CD14-positive monocyte (primary cell): ENCODE results near the gene CYTH4. TPM values are rescaled to one million over a fixed set of nuclear protein-coding genes. Genes with fewer than 3 reads are reported as not detected.

ENCODE experiments used
- DNase-seq, 3 donors: peaks; one replicate each; pipeline ENCODE4 v3.0.0-alpha.2; 2011 to 2022
- H2AFZ ChIP-seq: 2 replicates; pipeline ENCODE4 v1.6.0; 2012; ENCODE audit warnings: mild to moderate bottlenecking, low read depth, low read length, inconsistent platforms; ENCODE audit not compliant: insufficient read depth, poor library complexity, severe bottlenecking
- H3K27ac ChIP-seq, 2 donors: 1 replicate in 1 of 2; 2 replicates in 1 of 2; pipeline ENCODE4 v1.5.1; 2012 to 2013; ENCODE audit warnings: low read length in 2 of 2, control low read depth in 1 of 2, inconsistent platforms in 1 of 2, low read depth in 1 of 2, mild to moderate bottlenecking in 1 of 2
- H3K27me3 ChIP-seq, 2 donors: one replicate each; pipeline versions ENCODE4 v1.6.0 to v1.6.1; 2011 to 2013; ENCODE audit warnings: low read length in 2 of 2; ENCODE audit not compliant: control insufficient read depth in 2 of 2, insufficient read depth in 2 of 2
- H3K36me3 ChIP-seq, 2 donors: replicated peaks in 1 of 2; 1 replicate in 1 of 2; 2 replicates in 1 of 2; pipeline versions ENCODE4 v1.5.1 to v1.6.1; 2012 to 2013; ENCODE audit warnings: low read length in 2 of 2, control low read depth in 1 of 2, inconsistent platforms in 1 of 2, mild to moderate bottlenecking in 1 of 2; ENCODE audit not compliant: insufficient read depth in 2 of 2, control insufficient read depth in 1 of 2
- H3K4me1 ChIP-seq, 2 donors: 1 replicate in 1 of 2; 2 replicates in 1 of 2; pipeline versions ENCODE4 v1.5.1 to v1.6.1; 2012 to 2013; ENCODE audit warnings: low read length in 2 of 2, control low read depth in 1 of 2, inconsistent platforms in 1 of 2, mild to moderate bottlenecking in 1 of 2, moderate library complexity in 1 of 2; ENCODE audit not compliant: insufficient read depth in 2 of 2, control insufficient read depth in 1 of 2
- H3K4me2 ChIP-seq: replicated peaks from 2 replicates; pipeline ENCODE3; 2012; ENCODE audit warnings: low read length, moderate library complexity, mild to moderate bottlenecking; ENCODE audit not compliant: poor library complexity, severe bottlenecking; ENCODE audit errors: extremely low read depth
- H3K4me3 ChIP-seq, 3 experiments: fragments of 200-600 bp in 1 of 3; sonication (generic) in 1 of 3; replicated peaks in 1 of 3; 1 replicate in 2 of 3; 2 replicates in 1 of 3; pipeline ENCODE4 v1.5.1; 2011 to 2013; ENCODE audit warnings: low read length in 3 of 3, mild to moderate bottlenecking in 3 of 3, control low read depth in 2 of 3, low read depth in 2 of 3, inconsistent platforms in 1 of 3, moderate library complexity in 1 of 3
- H3K79me2 ChIP-seq: 2 replicates; pipeline ENCODE4 v1.6.0; 2012; ENCODE audit warnings: mild to moderate bottlenecking, control low read depth, inconsistent platforms, low read length, moderate library complexity; ENCODE audit not compliant: insufficient read depth
- H3K9ac ChIP-seq: 2 replicates; pipeline ENCODE4 v1.6.0; 2017; ENCODE audit warnings: low read length, mild to moderate bottlenecking; ENCODE audit not compliant: insufficient read depth, poor library complexity, severe bottlenecking
- H3K9me3 ChIP-seq, 2 donors: replicated peaks in 1 of 2; 1 replicate in 1 of 2; 2 replicates in 1 of 2; pipeline versions ENCODE4 v1.5.1 to v1.6.1; 2012 to 2013; ENCODE audit warnings: low read length in 2 of 2, control low read depth in 1 of 2; ENCODE audit not compliant: control insufficient read depth in 1 of 2, insufficient read depth in 1 of 2
- H4K20me1 ChIP-seq: 2 replicates; pipeline ENCODE4 v1.6.0; 2012; ENCODE audit warnings: mild to moderate bottlenecking, low read length, control low read depth, moderate library complexity; ENCODE audit not compliant: insufficient read depth
- H3K27ac Mint-ChIP-seq, 7 donors: one replicate each; pipeline ENCODE4 v1.8.0; 2020; ENCODE audit warnings: mild to moderate bottlenecking in 7 of 7, mixed read lengths in 7 of 7, moderate library complexity in 6 of 7, inconsistent platforms in 2 of 7
- H3K27me3 Mint-ChIP-seq, 3 donors: one replicate each; pipeline ENCODE4 v1.8.0; 2021 to 2022; ENCODE audit warnings: low read depth in 3 of 3, mild to moderate bottlenecking in 3 of 3, mixed read lengths in 3 of 3, moderate library complexity in 3 of 3, inconsistent platforms in 1 of 3
- H3K36me3 Mint-ChIP-seq, 2 donors: one replicate each; pipeline ENCODE4 v1.8.0; 2020; ENCODE audit warnings: mixed read lengths in 2 of 2, inconsistent platforms in 1 of 2, mild to moderate bottlenecking in 1 of 2
- H3K4me1 Mint-ChIP-seq: one replicate; pipeline ENCODE4 v1.8.0; 2020; ENCODE audit warnings: mild to moderate bottlenecking, mixed read lengths
- H3K4me3 Mint-ChIP-seq, 2 donors: one replicate each; pipeline ENCODE4 v1.8.0; 2020; ENCODE audit warnings: mild to moderate bottlenecking in 2 of 2, mixed read lengths in 2 of 2, moderate library complexity in 1 of 2
- H3K9me3 Mint-ChIP-seq, 7 donors: one replicate each; pipeline ENCODE4 v1.8.0; 2020 to 2022; ENCODE audit warnings: mixed read lengths in 7 of 7, mild to moderate bottlenecking in 6 of 7, moderate library complexity in 6 of 7, inconsistent platforms in 2 of 7
- WGBS: methylation state at CpG from one replicate; pipeline ENCODE4 v1.1.5; 2013; ENCODE audit warnings: missing lambda C conversion rate; ENCODE audit not compliant: insufficient coverage; 5-methylcytosine and 5-hydroxymethylcytosine counted together
- intact Hi-C, 2 donors: fragments of 100-400 bp; cut with micrococcal nuclease; formaldehyde crosslinking; loops; one replicate each; pipeline versions ENCODE4 v1.15.0 to v1.15.1; 2023
- polyA plus RNA-seq, 3 donors: library from polyadenylated mRNA; depleted of rRNA in 1 of 3; unstranded in 2 of 3; stranded (reverse) in 1 of 3; fragments of 300-500 nt in 2 of 3; fragments of >200 nt in 1 of 3; fragmentation: Illumina TruSeq in 2 of 3; gene quantifications; 1 replicate in 2 of 3; 2 replicates in 1 of 3; pipeline ENCODE4 v1.2.3, GENCODE V29; 2012 to 2021
- TF ChIP-seq, protein P1 (sequence below): fragments of 200-600 bp; IDR thresholded peaks from one replicate; pipeline ENCODE4 v1.8.0; 2022; ENCODE audit warnings: antibody characterized with exemption, mild to moderate bottlenecking

Gene CYTH4
- polyA plus RNA-seq, 3 donors = 51.0 to 254 (median 70.0) TPM

DNA sequence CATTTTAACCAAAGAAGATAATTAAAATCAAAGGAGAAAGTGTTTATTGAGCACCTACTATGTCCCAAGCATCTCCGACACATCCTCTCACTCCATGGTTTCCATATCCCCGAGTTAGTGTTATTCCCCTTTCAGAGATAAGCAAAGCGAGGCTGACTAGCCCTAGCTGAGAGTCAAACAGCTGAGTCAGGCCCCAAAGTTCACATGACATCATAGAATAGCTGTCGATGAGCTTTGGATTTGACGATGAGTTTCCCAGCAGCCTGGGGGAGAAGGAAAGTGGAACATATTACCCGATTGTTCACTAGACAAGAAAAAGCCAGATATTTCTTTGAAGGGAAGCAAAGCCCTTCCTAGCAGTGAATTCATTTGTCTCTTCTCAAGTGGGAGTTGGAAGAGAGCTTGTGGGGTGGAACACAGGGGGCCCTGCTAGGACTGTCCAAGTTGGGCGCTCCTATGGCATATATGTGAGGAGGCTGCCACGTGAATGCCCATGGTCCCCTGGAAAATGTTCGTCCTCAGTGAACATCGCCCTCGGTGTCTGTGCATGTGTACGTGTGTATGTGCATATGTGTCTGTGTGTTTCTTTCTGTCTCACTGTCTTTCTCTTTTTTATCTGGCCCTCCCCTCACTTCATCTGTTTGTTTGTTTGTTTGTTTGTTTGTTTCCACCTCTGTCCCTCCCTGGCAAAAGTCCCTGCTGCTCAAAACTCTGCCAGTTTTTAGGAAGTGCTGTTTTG lies 493 bp upstream of the CYTH4 start:
- peak overlapping the region; percentile 83 for H3K9ac ChIP-seq
- H3K36me3 ChIP-seq = peaks cover 12 to 13% of the 10 kb centered on the region in 2 donors
- 31% methylated on average over 6 of the region's 12 CpGs for WGBS
- Mint-ChIP-seq H3K4me1 (peaks cover 71% of the 10 kb centered on the region), H3K36me3 (peaks cover 18 to 29% of the 10 kb centered on the region in 2 donors), H3K27ac (peak overlapping the region; percentile 96 to 99 (median 98)), H3K4me3 (peak overlapping the region; percentile 90 to 98), H3K27me3 (peaks cover 0 to 4% (median 2%) of the 10 kb centered on the region in 3 donors), H3K9me3 (peaks cover 0 to 2% (median 0%) of the 10 kb centered on the region in 7 donors)
- H4K20me1 ChIP-seq = peaks cover 20% of the 10 kb centered on the region
- TF ChIP-seq, protein P1, sequence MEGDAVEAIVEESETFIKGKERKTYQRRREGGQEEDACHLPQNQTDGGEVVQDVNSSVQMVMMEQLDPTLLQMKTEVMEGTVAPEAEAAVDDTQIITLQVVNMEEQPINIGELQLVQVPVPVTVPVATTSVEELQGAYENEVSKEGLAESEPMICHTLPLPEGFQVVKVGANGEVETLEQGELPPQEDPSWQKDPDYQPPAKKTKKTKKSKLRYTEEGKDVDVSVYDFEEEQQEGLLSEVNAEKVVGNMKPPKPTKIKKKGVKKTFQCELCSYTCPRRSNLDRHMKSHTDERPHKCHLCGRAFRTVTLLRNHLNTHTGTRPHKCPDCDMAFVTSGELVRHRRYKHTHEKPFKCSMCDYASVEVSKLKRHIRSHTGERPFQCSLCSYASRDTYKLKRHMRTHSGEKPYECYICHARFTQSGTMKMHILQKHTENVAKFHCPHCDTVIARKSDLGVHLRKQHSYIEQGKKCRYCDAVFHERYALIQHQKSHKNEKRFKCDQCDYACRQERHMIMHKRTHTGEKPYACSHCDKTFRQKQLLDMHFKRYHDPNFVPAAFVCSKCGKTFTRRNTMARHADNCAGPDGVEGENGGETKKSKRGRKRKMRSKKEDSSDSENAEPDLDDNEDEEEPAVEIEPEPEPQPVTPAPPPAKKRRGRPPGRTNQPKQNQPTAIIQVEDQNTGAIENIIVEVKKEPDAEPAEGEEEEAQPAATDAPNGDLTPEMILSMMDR = no peak
- H3K4me2 ChIP-seq = peak overlapping the region; percentile 90
- no peaks in the 10 kb centered on the region for H3K27me3 ChIP-seq
- peak overlapping the region; percentile 81 to 96 (median 82) for H3K4me3 ChIP-seq
- peak overlapping the region; percentile 98 to 99 for H3K27ac ChIP-seq
- H2AFZ ChIP-seq = no peak overlapping the region
- peak; percentile 40 to 69 (median 53) for DNase-seq
- H3K79me2 ChIP-seq = peaks cover 43% of the 10 kb centered on the region
- no peaks in the 10 kb centered on the region for H3K9me3 ChIP-seq
- intact Hi-C loops = loop anchor here in 1 of 2 donors (5.0 kb wide), 1 partner anchor 40 kb away; the partner anchor contains the start of gene RAC2
- peaks cover 69 to 88% of the 10 kb centered on the region in 2 donors for H3K4me1 ChIP-seq

DNA sequence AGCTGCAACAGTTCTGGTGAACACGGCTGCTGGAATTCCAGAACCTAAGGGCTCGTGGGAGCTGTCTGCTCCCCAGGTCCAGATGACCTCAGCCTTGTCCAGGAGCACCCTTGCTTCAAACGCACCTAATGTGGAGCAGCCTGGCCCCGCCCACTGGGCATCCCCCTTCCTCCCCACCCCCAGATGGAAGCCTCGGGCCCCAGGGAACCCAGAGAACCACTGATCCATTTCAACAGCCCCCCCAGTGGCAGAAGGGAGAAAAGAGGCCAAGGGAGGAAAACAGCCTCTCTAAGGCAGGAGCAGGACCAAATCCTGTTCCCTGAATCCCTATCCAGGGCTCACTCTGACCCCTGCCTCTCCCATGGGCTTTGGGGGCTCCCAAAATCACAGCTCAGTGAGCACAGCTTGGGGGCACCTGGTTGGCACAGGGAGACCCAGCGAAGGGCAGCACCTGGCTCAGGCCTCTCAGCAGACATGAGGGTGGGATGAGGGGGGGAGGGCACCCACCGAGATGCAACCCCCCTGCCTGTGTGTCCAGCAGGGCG lies 1.2 kb downstream of the CYTH4 start:
- peak in 2 of 3 donors; percentile 65 to 80 for DNase-seq
- peaks cover 35 to 44% of the 10 kb centered on the region in 2 donors for H3K36me3 Mint-ChIP-seq
- peak overlapping the region; percentile 90 to 98 for H3K4me3 Mint-ChIP-seq
- peak overlapping the region; percentile 81 to 96 (median 82) for H3K4me3 ChIP-seq
- H2AFZ ChIP-seq = no peak overlapping the region
- H3K27me3 Mint-ChIP-seq = peaks cover 0 to 4% (median 2%) of the 10 kb centered on the region in 3 donors
- H3K4me1 ChIP-seq = peaks cover 73 to 90% of the 10 kb centered on the region in 2 donors
- H4K20me1 ChIP-seq = peaks cover 36% of the 10 kb centered on the region
- H3K36me3 ChIP-seq = peaks cover 26 to 27% of the 10 kb centered on the region in 2 donors
- TF ChIP-seq, protein P1 = no peak
- peaks cover 74% of the 10 kb centered on the region for H3K4me1 Mint-ChIP-seq
- H3K27me3 ChIP-seq = no peaks in the 10 kb centered on the region
- peaks cover 0 to 2% (median 0%) of the 10 kb centered on the region in 7 donors for H3K9me3 Mint-ChIP-seq
- H3K4me2 ChIP-seq = peak overlapping the region; percentile 90
- H3K79me2 ChIP-seq = peaks cover 60% of the 10 kb centered on the region
- no peaks in the 10 kb centered on the region for H3K9me3 ChIP-seq
- peak overlapping the region; percentile 98 to 99 for H3K27ac ChIP-seq
- 64% methylated on average over 5 of the region's 8 CpGs for WGBS
- intact Hi-C loops = loop anchor here in 1 of 2 donors (5.0 kb wide), 1 partner anchor 41 kb away; the partner anchor contains the start of gene RAC2
- peak overlapping the region; percentile 96 to 99 (median 98) for H3K27ac Mint-ChIP-seq
- H3K9ac ChIP-seq = peak overlapping the region; percentile 83
